ENCODE data around the gene ANXA4. TPM values are rescaled to one million over a fixed set of nuclear protein-coding genes. Genes with fewer than 3 reads are reported as not detected.

The ANXA4 gene
- total RNA-seq, 1 experiment from 2014 or later: 51.1 TPM

GRCh38 chr2:69715964-69716363 is 26.0 kb upstream of the ANXA4 start:
- no peak overlapping the region for H3K9ac ChIP-seq (ENCODE audit: low read length)
- DNase-seq (no peak), ATAC-seq (no peak)
- H3K9me2 ChIP-seq (replicated peaks; ENCODE audit: low read length): no peaks in the 10 kb centered on the region
- intact Hi-C loops (cut with micrococcal nuclease): no loop called here
- no peak overlapping the region for H3K4me3 ChIP-seq (ENCODE audit: low read length)
- no peak overlapping the region for H3K27ac ChIP-seq (ENCODE audit: low read length)
- H3K36me3 ChIP-seq (ENCODE audit: low read depth, low read length): no peaks in the 10 kb centered on the region
- no peaks in the 10 kb centered on the region for H4K20me1 ChIP-seq (ENCODE audit: low read length)
- ChIA-PET CTCF (interaction anchor here (0.6 kb wide), 2 partner anchors 9 to 89 kb away, joined by 3 read pairs; no protein-coding TSS in a partner anchor), POLR2A (ENCODE audit: unreplicated experiment) (interaction anchor here (0.5 kb wide), 1 partner anchor 609 kb away, joined by 3 read pairs; no protein-coding TSS in a partner anchor)
- no peaks in the 10 kb centered on the region for H3K9me3 ChIP-seq (ENCODE audit: low read length)
- H3K27me3 ChIP-seq (ENCODE audit: low read length): no peaks in the 10 kb centered on the region
- H3K4me2 ChIP-seq (ENCODE audit: low read length): peak overlapping the region; percentile 14; the same call in 1 of the 2 replicates
- H3K4me1 ChIP-seq (ENCODE audit: insufficient read depth, low read length): peaks cover 16% of the 10 kb centered on the region
- TF ChIP-seq EZH2 (IDR thresholded peaks at IDR 0.05; ENCODE audit: low read length, unreplicated experiment) (no peak), CTCF (conservative IDR thresholded peaks at IDR 0.05; ENCODE audit: low read depth, low read length) (no peak), EZH2phosphoT487 (IDR thresholded peaks at IDR 0.05; ENCODE audit: borderline replicate concordance, low read length) (no peak)
- no peaks in the 10 kb centered on the region for H3K79me2 ChIP-seq (ENCODE audit: low read length)
- H3F3A ChIP-seq (ENCODE audit: low read length, unreplicated experiment): no peaks in the 10 kb centered on the region
- BruUV-seq (replicated peaks): no TSS peak
- no peak overlapping the region for H2AFZ ChIP-seq (ENCODE audit: low read length)

GRCh38 chr2:69716555-69717120 is 25.3 kb upstream of the ANXA4 start:
- H2AFZ ChIP-seq (ENCODE audit: low read length): no peak overlapping the region
- intact Hi-C loops (cut with micrococcal nuclease): no loop called here
- TF ChIP-seq CTCF (conservative IDR thresholded peaks at IDR 0.05; ENCODE audit: low read depth, low read length) (peak; percentile 46; the same call in 1 of the 2 replicates), EZH2 (IDR thresholded peaks at IDR 0.05; ENCODE audit: low read length, unreplicated experiment) (no peak), EZH2phosphoT487 (IDR thresholded peaks at IDR 0.05; ENCODE audit: borderline replicate concordance, low read length) (no peak)
- peaks cover 16% of the 10 kb centered on the region for H3K4me1 ChIP-seq (ENCODE audit: insufficient read depth, low read length)
- peak overlapping the region; percentile 14 for H3K4me2 ChIP-seq (ENCODE audit: low read length)
- DNase-seq (peak; percentile 80), ATAC-seq (peak; percentile 84)
- H3K9ac ChIP-seq (ENCODE audit: low read length): no peak overlapping the region
- H3K4me3 ChIP-seq (ENCODE audit: low read length): no peak overlapping the region
- BruUV-seq (replicated peaks): no TSS peak
- CTCF ChIA-PET: interaction anchor here (0.5 to 0.6 kb wide), 3 partner anchors 8 to 541 kb away, joined by 3 read pairs; partner anchors contain the start of gene PCYOX1
- no peaks in the 10 kb centered on the region for H4K20me1 ChIP-seq (ENCODE audit: low read length)
- H3K27ac ChIP-seq (ENCODE audit: low read length): no peak overlapping the region
- H3K36me3 ChIP-seq (ENCODE audit: low read depth, low read length): no peaks in the 10 kb centered on the region
- POLR2A ChIA-PET (ENCODE audit: unreplicated experiment): interaction anchor here (0.5 kb wide), 1 partner anchor 609 kb away, joined by 3 read pairs; no protein-coding TSS in a partner anchor
- H3K9me3 ChIP-seq (ENCODE audit: low read length): no peaks in the 10 kb centered on the region
- no peaks in the 10 kb centered on the region for H3K79me2 ChIP-seq (ENCODE audit: low read length)
- H3F3A ChIP-seq (ENCODE audit: low read length, unreplicated experiment): no peaks in the 10 kb centered on the region
- H3K9me2 ChIP-seq (replicated peaks; ENCODE audit: low read length): no peaks in the 10 kb centered on the region
- no peaks in the 10 kb centered on the region for H3K27me3 ChIP-seq (ENCODE audit: low read length)

- H3K27ac ChIP-seq (ENCODE audit: low read length): no peak overlapping the region
- intact Hi-C loops (cut with micrococcal nuclease): no loop called here
These were observed 24.7 kb upstream of the ANXA4 start for GRCh38 chr2:69717186-69717585.

More at GRCh38 chr2:69717186-69717585, 24.7 kb upstream of the ANXA4 start:
- TF ChIP-seq CTCF (conservative IDR thresholded peaks at IDR 0.05; ENCODE audit: low read depth, low read length) (no peak), EZH2 (IDR thresholded peaks at IDR 0.05; ENCODE audit: low read length, unreplicated experiment) (no peak), EZH2phosphoT487 (IDR thresholded peaks at IDR 0.05; ENCODE audit: borderline replicate concordance, low read length) (no peak)
- Histone ChIP-seq H3K4me1 (ENCODE audit: insufficient read depth, low read length) (peaks cover 16% of the 10 kb centered on the region), H3K79me2 (ENCODE audit: low read length) (no peaks in the 10 kb centered on the region), H4K20me1 (ENCODE audit: low read length) (no peaks in the 10 kb centered on the region), H3K9ac (ENCODE audit: low read length) (no peak overlapping the region), H3K36me3 (ENCODE audit: low read depth, low read length) (no peaks in the 10 kb centered on the region), H3K9me3 (ENCODE audit: low read length) (no peaks in the 10 kb centered on the region), H3F3A (ENCODE audit: low read length, unreplicated experiment) (no peaks in the 10 kb centered on the region), H3K9me2 (replicated peaks; ENCODE audit: low read length) (no peaks in the 10 kb centered on the region), H3K27me3 (ENCODE audit: low read length) (no peaks in the 10 kb centered on the region), H3K4me3 (ENCODE audit: low read length) (no peak overlapping the region), H3K4me2 (ENCODE audit: low read length) (0 out of 2 replicates have a peak overlapping the region, but pooled peaks have one; percentile 2), H2AFZ (ENCODE audit: low read length) (no peak overlapping the region)
- POLR2A ChIA-PET (ENCODE audit: unreplicated experiment): no interaction called here
- no peak for DNase-seq
- ATAC-seq: no peak
- no TSS peak for BruUV-seq (replicated peaks)
- CTCF ChIA-PET: no interaction called here

Measured in PC-3 (cell line).